GM23338 (cell line): Measurements from ENCODE around the gene MKRN2OS. TPM values are rescaled to one million over a fixed set of nuclear protein-coding genes. Genes with fewer than 3 reads are reported as not detected.

Experiments used
- ATAC-seq: fragments of 200-7000 bp; cut with Tn5 transposase; 3 replicates; pipeline ENCODE4 v1.9.1; 2020
- DNase-seq: peaks from one replicate; pipeline ENCODE4 v3.0.0-alpha.2; 2015; ENCODE audit warnings: low spot score
- H2AFZ ChIP-seq: fragments of 200-600 bp; sonication (generic); 2 replicates; pipeline ENCODE4 v1.8.0; 2016; ENCODE audit warnings: antibody characterized with exemption, mild to moderate bottlenecking, moderate library complexity
- H3F3A ChIP-seq: fragments of 200-600 bp; sonication (generic); replicated peaks from 2 replicates; pipeline ENCODE4 v1.8.0; 2017; ENCODE audit warnings: antibody characterized with exemption, mixed run types, low read depth
- H3K27ac ChIP-seq: fragments of 200-600 bp; sonication (generic); 2 replicates; pipeline ENCODE4 v1.6.1; 2016; ENCODE audit warnings: low read depth
- H3K27me3 ChIP-seq: fragments of 200-600 bp; sonication (generic); 2 replicates; pipeline ENCODE4 v1.8.0; 2016; ENCODE audit warnings: mild to moderate bottlenecking, mixed run types, moderate library complexity; ENCODE audit not compliant: insufficient read depth
- H3K36me3 ChIP-seq: fragments of 200-600 bp; sonication (generic); 2 replicates; pipeline ENCODE4 v1.8.0; 2016; ENCODE audit warnings: mild to moderate bottlenecking; ENCODE audit not compliant: insufficient read depth
- H3K4me1 ChIP-seq: fragments of 200-600 bp; sonication (generic); 2 replicates; pipeline ENCODE4 v1.8.0; 2016; ENCODE audit warnings: mild to moderate bottlenecking, moderate library complexity; ENCODE audit not compliant: insufficient read depth
- H3K4me2 ChIP-seq: fragments of 200-600 bp; sonication (generic); 2 replicates; pipeline ENCODE4 v1.7.1; 2017; ENCODE audit warnings: mixed run types
- H3K4me3 ChIP-seq: fragments of 200-600 bp; sonication (generic); 2 replicates; pipeline ENCODE4 v1.6.1; 2016; ENCODE audit warnings: mixed run types
- H3K79me2 ChIP-seq: fragments of 200-600 bp; sonication (generic); replicated peaks from 2 replicates; pipeline ENCODE4 v1.8.0; 2017; ENCODE audit warnings: mild to moderate bottlenecking; ENCODE audit not compliant: insufficient read depth
- H3K9me2 ChIP-seq: fragments of 200-600 bp; sonication (generic); 2 replicates; pipeline ENCODE4 v1.8.0; 2017; ENCODE audit not compliant: insufficient read depth
- H4K20me1 ChIP-seq: fragments of 200-600 bp; sonication (generic); replicated peaks from 2 replicates; pipeline ENCODE4 v1.8.0; 2017; ENCODE audit warnings: mild to moderate bottlenecking; ENCODE audit not compliant: insufficient read depth
- H3K27ac Mint-ChIP-seq: 2 replicates; pipeline ENCODE4 v1.8.0; 2020; ENCODE audit warnings: inconsistent platforms, mild to moderate bottlenecking, moderate library complexity, mixed read lengths
- H3K27me3 Mint-ChIP-seq: 3 replicates; pipeline ENCODE4 v1.8.0; 2022; ENCODE audit warnings: low read depth, mild to moderate bottlenecking, moderate library complexity, mixed read lengths, inconsistent platforms; ENCODE audit not compliant: insufficient read depth, poor library complexity
- H3K36me3 Mint-ChIP-seq: 3 replicates; pipeline ENCODE4 v1.8.0; 2021; ENCODE audit warnings: low read depth, mild to moderate bottlenecking, inconsistent platforms, moderate library complexity, mixed read lengths
- H3K4me1 Mint-ChIP-seq: 3 replicates; pipeline ENCODE4 v1.8.0; 2020; ENCODE audit warnings: mild to moderate bottlenecking, inconsistent platforms, mixed read lengths
- H3K4me3 Mint-ChIP-seq: 3 replicates; pipeline ENCODE4 v1.8.0; 2021; ENCODE audit warnings: moderate library complexity, mild to moderate bottlenecking, inconsistent platforms, mixed read lengths
- H3K9me3 Mint-ChIP-seq: 3 replicates; pipeline ENCODE4 v1.8.0; 2020; ENCODE audit warnings: moderate library complexity, mild to moderate bottlenecking, inconsistent platforms, mixed read lengths
- CREB1 ChIP-seq: fragments of 250-450 bp; sonication (Bioruptor Pico); IDR thresholded peaks from 2 replicates; pipeline ENCODE4 v1.5.0; 2020; ENCODE audit warnings: low read depth, mild to moderate bottlenecking, moderate library complexity
- EZH2 ChIP-seq: fragments of 200-600 bp; sonication (generic); IDR thresholded peaks from one replicate; pipeline ENCODE4 v1.8.0; 2017; ENCODE audit warnings: antibody characterized with exemption, mild to moderate bottlenecking, low read depth; ENCODE audit not compliant: unreplicated experiment
- EZH2phosphoT487 ChIP-seq: fragments of 200-600 bp; sonication (generic); IDR thresholded peaks from one replicate; pipeline ENCODE4 v1.8.1; 2018; ENCODE audit warnings: antibody characterized with exemption; ENCODE audit not compliant: unreplicated experiment
- POLR2AphosphoS5 ChIP-seq: IDR thresholded peaks from 2 replicates; pipeline ENCODE4 v1.6.1; 2016; ENCODE audit warnings: antibody characterized with exemption, low read depth
- STAT1 ChIP-seq: IDR thresholded peaks from one replicate; pipeline ENCODE4 v1.6.1; 2016; ENCODE audit warnings: antibody characterized with exemption; ENCODE audit not compliant: unreplicated experiment
- ZNF114 ChIP-seq: fragments of 250-450 bp; sonication (Bioruptor Pico); IDR thresholded peaks from 2 replicates; pipeline ENCODE4 v1.5.0; 2020; ENCODE audit warnings: mild to moderate bottlenecking, moderate library complexity
- polyA plus RNA-seq: library from polyadenylated mRNA; unstranded; fragments of >200 nt; fragmentation: Nextera tagmentation; extraction: Ambion mirVana; gene quantifications from 2 replicates; pipeline ENCODE4 v1.2.1, GENCODE V29; 2016
- total RNA-seq: library from RNA; depleted of rRNA; stranded (reverse); fragments of >200 nt; shearing (Covaris generic); gene quantifications from 2 replicates; pipeline ENCODE4 v1.2.3, GENCODE V29; 2014
- TF ChIP-seq, protein P1 (sequence below): IDR thresholded peaks from one replicate; pipeline ENCODE4 v1.6.1; 2018; ENCODE audit warnings: antibody characterized with exemption; ENCODE audit not compliant: unreplicated experiment
- TF ChIP-seq, protein P2 (sequence below), 2 experiments: fragments of 200-600 bp in 1 of 2; sonication (generic) in 1 of 2; conservative IDR thresholded peaks; 2 replicates each; pipeline versions ENCODE4 v1.5.1 to v1.6.1; 2016 to 2017; ENCODE audit warnings: antibody characterized with exemption in 2 of 2, low read depth in 2 of 2, mild to moderate bottlenecking in 2 of 2, moderate library complexity in 1 of 2
- TF ChIP-seq, protein P3 (sequence below): fragments of 250-450 bp; sonication (Bioruptor Pico); IDR thresholded peaks from 2 replicates; pipeline ENCODE4 v1.5.0; 2020; ENCODE audit warnings: mild to moderate bottlenecking, moderate library complexity

MKRN2OS gene
- total and polyA plus RNA-seq, 2 experiments from 2014 or later, result 0.55 TPM; not detected in 1

DNA sequence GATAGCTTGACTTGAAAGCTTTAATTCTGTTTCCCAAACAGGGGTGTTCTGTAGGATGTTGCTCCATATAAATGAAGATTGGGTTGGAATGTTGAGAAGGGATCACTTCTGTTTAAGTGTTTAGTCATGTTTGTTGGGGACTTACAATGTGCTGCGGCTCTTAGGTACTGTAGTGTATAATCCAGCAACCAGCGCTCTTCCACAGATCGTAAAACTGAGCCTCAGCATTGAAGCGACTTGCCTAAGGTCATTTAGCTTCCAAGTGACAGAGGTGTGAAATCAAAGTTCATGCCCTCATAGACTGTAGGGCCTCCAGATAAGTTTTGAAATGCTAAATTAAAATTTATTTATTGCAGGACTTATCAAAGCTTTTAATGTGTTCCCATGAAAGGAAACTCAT lies 13.4 kb upstream of the MKRN2OS start:
- no peak overlapping the region for H2AFZ ChIP-seq
- H3K36me3 Mint-ChIP-seq, result peaks cover 3% of the 10 kb centered on the region; the same call in 1 of the 3 replicates
- ATAC-seq (no peak), DNase-seq (no peak)
- peak overlapping the region; percentile 64 for H3K4me3 ChIP-seq
- H4K20me1 ChIP-seq, result peaks cover 45% of the 10 kb centered on the region
- H3K4me1 ChIP-seq, result peaks cover 38% of the 10 kb centered on the region
- TF ChIP-seq CREB1 (CRISPR knock-in tag) (no peak), EZH2phosphoT487 (no peak), EZH2 (no peak), POLR2AphosphoS5 (no peak), STAT1 (no peak), ZNF114 (no peak)
- TF ChIP-seq, protein P1, sequence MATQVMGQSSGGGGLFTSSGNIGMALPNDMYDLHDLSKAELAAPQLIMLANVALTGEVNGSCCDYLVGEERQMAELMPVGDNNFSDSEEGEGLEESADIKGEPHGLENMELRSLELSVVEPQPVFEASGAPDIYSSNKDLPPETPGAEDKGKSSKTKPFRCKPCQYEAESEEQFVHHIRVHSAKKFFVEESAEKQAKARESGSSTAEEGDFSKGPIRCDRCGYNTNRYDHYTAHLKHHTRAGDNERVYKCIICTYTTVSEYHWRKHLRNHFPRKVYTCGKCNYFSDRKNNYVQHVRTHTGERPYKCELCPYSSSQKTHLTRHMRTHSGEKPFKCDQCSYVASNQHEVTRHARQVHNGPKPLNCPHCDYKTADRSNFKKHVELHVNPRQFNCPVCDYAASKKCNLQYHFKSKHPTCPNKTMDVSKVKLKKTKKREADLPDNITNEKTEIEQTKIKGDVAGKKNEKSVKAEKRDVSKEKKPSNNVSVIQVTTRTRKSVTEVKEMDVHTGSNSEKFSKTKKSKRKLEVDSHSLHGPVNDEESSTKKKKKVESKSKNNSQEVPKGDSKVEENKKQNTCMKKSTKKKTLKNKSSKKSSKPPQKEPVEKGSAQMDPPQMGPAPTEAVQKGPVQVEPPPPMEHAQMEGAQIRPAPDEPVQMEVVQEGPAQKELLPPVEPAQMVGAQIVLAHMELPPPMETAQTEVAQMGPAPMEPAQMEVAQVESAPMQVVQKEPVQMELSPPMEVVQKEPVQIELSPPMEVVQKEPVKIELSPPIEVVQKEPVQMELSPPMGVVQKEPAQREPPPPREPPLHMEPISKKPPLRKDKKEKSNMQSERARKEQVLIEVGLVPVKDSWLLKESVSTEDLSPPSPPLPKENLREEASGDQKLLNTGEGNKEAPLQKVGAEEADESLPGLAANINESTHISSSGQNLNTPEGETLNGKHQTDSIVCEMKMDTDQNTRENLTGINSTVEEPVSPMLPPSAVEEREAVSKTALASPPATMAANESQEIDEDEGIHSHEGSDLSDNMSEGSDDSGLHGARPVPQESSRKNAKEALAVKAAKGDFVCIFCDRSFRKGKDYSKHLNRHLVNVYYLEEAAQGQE, result no peak
- TF ChIP-seq, protein P2, sequence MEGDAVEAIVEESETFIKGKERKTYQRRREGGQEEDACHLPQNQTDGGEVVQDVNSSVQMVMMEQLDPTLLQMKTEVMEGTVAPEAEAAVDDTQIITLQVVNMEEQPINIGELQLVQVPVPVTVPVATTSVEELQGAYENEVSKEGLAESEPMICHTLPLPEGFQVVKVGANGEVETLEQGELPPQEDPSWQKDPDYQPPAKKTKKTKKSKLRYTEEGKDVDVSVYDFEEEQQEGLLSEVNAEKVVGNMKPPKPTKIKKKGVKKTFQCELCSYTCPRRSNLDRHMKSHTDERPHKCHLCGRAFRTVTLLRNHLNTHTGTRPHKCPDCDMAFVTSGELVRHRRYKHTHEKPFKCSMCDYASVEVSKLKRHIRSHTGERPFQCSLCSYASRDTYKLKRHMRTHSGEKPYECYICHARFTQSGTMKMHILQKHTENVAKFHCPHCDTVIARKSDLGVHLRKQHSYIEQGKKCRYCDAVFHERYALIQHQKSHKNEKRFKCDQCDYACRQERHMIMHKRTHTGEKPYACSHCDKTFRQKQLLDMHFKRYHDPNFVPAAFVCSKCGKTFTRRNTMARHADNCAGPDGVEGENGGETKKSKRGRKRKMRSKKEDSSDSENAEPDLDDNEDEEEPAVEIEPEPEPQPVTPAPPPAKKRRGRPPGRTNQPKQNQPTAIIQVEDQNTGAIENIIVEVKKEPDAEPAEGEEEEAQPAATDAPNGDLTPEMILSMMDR (conservative IDR thresholded peaks at IDR 0.05; ENCODE audit: low read depth in 2 of 2), result no peak
- TF ChIP-seq, protein P3, sequence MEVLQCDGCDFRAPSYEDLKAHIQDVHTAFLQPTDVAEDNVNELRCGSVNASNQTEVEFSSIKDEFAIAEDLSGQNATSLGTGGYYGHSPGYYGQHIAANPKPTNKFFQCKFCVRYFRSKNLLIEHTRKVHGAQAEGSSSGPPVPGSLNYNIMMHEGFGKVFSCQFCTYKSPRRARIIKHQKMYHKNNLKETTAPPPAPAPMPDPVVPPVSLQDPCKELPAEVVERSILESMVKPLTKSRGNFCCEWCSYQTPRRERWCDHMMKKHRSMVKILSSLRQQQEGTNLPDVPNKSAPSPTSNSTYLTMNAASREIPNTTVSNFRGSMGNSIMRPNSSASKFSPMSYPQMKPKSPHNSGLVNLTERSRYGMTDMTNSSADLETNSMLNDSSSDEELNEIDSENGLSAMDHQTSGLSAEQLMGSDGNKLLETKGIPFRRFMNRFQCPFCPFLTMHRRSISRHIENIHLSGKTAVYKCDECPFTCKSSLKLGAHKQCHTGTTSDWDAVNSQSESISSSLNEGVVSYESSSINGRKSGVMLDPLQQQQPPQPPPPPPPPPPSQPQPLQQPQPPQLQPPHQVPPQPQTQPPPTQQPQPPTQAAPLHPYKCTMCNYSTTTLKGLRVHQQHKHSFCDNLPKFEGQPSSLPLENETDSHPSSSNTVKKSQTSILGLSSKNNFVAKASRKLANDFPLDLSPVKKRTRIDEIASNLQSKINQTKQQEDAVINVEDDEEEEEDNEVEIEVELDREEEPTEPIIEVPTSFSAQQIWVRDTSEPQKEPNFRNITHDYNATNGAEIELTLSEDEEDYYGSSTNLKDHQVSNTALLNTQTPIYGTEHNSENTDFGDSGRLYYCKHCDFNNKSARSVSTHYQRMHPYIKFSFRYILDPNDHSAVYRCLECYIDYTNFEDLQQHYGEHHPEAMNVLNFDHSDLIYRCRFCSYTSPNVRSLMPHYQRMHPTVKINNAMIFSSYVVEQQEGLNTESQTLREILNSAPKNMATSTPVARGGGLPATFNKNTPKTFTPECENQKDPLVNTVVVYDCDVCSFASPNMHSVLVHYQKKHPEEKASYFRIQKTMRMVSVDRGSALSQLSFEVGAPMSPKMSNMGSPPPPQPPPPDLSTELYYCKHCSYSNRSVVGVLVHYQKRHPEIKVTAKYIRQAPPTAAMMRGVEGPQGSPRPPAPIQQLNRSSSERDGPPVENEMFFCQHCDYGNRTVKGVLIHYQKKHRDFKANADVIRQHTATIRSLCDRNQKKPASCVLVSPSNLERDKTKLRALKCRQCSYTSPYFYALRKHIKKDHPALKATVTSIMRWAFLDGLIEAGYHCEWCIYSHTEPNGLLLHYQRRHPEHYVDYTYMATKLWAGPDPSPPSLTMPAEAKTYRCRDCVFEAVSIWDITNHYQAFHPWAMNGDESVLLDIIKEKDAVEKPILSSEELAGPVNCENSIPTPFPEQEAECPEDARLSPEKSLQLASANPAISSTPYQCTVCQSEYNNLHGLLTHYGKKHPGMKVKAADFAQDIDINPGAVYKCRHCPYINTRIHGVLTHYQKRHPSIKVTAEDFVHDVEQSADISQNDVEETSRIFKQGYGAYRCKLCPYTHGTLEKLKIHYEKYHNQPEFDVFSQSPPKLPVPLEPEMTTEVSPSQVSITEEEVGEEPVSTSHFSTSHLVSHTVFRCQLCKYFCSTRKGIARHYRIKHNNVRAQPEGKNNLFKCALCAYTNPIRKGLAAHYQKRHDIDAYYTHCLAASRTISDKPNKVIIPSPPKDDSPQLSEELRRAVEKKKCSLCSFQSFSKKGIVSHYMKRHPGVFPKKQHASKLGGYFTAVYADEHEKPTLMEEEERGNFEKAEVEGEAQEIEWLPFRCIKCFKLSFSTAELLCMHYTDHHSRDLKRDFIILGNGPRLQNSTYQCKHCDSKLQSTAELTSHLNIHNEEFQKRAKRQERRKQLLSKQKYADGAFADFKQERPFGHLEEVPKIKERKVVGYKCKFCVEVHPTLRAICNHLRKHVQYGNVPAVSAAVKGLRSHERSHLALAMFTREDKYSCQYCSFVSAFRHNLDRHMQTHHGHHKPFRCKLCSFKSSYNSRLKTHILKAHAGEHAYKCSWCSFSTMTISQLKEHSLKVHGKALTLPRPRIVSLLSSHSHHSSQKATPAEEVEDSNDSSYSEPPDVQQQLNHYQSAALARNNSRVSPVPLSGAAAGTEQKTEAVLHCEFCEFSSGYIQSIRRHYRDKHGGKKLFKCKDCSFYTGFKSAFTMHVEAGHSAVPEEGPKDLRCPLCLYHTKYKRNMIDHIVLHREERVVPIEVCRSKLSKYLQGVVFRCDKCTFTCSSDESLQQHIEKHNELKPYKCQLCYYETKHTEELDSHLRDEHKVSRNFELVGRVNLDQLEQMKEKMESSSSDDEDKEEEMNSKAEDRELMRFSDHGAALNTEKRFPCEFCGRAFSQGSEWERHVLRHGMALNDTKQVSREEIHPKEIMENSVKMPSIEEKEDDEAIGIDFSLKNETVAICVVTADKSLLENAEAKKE (CRISPR knock-in tag), result no peak
- H3K4me3 Mint-ChIP-seq, result peak overlapping the region; percentile 82
- H3K36me3 ChIP-seq, result no peaks in the 10 kb centered on the region
- peaks cover 65% of the 10 kb centered on the region for H3K79me2 ChIP-seq
- peaks cover 41% of the 10 kb centered on the region for H3K4me1 Mint-ChIP-seq
- H3K27me3 Mint-ChIP-seq, result peaks cover 1% of the 10 kb centered on the region
- H3K27ac Mint-ChIP-seq, result no peak overlapping the region
- no peaks in the 10 kb centered on the region for H3K9me2 ChIP-seq
- peaks cover 14% of the 10 kb centered on the region for H3K27me3 ChIP-seq
- H3K27ac ChIP-seq, result 0 out of 2 replicates have a peak overlapping the region, but pooled peaks have one; percentile 33
- H3K4me2 ChIP-seq, result peak overlapping the region; percentile 80
- H3F3A ChIP-seq, result peaks cover 4% of the 10 kb centered on the region; the same call in 1 of the 2 replicates
- no peaks in the 10 kb centered on the region for H3K9me3 Mint-ChIP-seq
